Measurements from ENCODE around the gene UNC45A.
A peak's percentile ranks its signal among the peaks of the same experiment; 100 is the strongest.

Gene UNC45A

DNA sequence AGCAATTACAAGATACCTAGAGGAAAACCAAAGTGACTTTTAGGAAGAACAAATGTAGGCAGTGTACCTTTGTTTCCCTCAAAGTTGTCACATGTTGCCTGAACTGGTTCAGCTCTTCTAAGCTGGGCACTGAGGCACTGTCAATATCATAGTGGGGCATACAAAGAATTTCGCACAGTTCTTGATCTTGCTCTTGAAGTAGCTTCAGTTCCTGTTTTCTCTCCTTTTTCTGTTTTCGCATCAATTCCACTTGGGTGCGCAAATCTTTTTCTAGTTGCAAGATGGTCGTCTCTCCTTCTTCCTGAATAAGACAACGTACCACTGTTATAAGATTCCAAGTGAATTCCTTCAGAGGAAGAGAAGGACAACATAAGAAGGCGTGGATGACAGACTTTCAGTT is 46.6 kb downstream of the UNC45A start:
- TF ChIP-seq, protein P1, sequence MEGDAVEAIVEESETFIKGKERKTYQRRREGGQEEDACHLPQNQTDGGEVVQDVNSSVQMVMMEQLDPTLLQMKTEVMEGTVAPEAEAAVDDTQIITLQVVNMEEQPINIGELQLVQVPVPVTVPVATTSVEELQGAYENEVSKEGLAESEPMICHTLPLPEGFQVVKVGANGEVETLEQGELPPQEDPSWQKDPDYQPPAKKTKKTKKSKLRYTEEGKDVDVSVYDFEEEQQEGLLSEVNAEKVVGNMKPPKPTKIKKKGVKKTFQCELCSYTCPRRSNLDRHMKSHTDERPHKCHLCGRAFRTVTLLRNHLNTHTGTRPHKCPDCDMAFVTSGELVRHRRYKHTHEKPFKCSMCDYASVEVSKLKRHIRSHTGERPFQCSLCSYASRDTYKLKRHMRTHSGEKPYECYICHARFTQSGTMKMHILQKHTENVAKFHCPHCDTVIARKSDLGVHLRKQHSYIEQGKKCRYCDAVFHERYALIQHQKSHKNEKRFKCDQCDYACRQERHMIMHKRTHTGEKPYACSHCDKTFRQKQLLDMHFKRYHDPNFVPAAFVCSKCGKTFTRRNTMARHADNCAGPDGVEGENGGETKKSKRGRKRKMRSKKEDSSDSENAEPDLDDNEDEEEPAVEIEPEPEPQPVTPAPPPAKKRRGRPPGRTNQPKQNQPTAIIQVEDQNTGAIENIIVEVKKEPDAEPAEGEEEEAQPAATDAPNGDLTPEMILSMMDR (conservative IDR thresholded peaks at IDR 0.05; ENCODE audit: low read length) = no peak
- no peak for DNase-seq (ENCODE audit: low read depth)
- H3K4me3 ChIP-seq (ENCODE audit: low read length) = no peak overlapping the region

DNA sequence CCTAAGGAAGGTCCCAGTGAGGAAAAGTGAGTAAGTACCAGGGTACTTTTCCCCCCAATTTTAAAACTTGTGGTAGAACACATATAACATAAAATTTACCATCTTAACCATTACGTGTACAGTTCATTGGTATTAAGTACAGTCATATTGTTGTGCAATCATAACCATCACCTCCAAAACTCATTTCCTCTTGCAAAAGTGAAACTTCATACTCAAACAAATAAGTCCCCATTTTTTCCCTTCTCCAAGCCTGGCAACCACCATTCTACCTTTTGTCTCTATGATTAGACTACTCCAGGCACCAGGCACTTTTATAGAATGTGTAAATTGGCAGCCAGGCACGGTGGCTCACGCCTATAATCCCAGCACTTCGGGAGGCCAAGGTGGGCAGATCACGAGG is 47.0 kb downstream of the UNC45A start:
- TF ChIP-seq, protein P1 (conservative IDR thresholded peaks at IDR 0.05; ENCODE audit: low read length) = no peak
- no peak overlapping the region for H3K4me3 ChIP-seq (ENCODE audit: low read length)
- DNase-seq (ENCODE audit: low read depth) = peak; percentile 53

DNA sequence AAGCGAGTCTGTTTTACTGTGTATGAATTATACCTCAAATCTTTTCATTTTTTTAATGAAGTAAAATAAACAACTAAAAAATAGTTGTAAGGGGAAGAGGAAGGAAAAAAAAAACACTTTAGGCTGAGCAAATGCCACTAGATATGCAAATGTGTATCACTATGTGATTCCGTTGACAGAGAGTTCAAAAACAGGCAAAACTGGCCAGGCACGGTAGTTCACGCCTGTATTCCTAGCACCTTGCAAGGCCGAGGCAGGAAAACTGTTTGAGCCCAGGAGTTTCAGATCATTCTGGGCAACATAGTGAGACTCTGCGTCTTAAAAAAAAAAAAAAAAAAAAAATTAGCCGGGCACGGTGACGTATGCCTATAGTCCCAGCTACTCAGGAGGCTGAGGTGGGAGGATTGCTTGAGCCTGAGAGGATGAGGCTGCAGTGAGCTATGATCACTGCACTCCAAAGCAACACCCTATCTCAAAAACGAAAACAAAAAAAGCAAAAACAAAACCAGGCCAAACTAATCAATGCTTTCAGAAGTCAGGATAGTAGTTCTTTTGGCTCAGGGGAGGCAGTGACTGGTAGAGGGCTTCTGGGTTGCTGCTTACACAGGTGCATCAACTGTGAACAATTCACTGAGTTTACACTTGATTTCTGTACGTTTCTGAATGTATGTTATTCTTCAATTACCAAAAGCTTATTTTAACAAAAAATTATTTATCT is 51.9 kb downstream of the UNC45A start:
- no peak for DNase-seq (ENCODE audit: low read depth)
- no peak overlapping the region for H3K4me3 ChIP-seq (ENCODE audit: low read length)

DNA sequence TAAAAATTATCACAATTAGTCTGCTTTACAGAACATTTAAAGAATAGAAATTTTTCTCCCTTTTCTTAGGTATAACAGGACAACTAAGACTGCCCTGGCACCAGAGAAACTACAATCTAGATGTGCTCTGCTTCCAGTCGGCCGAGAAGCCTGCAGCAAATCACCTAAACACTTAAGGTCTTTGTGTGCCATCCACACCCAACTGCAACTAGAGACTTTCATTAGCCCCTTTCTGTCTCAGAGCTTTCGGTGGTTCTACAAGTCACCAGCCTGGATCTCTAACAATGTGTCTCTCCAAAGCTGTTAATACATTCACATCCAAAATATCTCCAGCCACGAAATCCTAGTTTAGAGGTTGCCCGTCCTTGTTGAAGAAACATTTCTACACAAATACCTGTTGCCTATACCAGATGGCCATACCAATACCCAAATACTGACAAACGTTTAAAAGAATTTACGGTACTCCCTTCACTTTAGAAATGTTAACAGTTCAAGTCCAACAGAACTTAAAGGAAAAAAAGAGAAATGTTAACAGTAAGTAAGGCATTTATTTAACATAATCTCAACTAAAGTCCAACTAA is 52.6 kb downstream of the UNC45A start:
- TF ChIP-seq, protein P1 (conservative IDR thresholded peaks at IDR 0.05; ENCODE audit: low read length) = no peak
- no peak for DNase-seq (ENCODE audit: low read depth)
- H3K4me3 ChIP-seq (ENCODE audit: low read length) = no peak overlapping the region

More for the DNA sequence above, 51.9 kb downstream of the UNC45A start:
- TF ChIP-seq, protein P1 (conservative IDR thresholded peaks at IDR 0.05; ENCODE audit: low read length) = no peak

DNA sequence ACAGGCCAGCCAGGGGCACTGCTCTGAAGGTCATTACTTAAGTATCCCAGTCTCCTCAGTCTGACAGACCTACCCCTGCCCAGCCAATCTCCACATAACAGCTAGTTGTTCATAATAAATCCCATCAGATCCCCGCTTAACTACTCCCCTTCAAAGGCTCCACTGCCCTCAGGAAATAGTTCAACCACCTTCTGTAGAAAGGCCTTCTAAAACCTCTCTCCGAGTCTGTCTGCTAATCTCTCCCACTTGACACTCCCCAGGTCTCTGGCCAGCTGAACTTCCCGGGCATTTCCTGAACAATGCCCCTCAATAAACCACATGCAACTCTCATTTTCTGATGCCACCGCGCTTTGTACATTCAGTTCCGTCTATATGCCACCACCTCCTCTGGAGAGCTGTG is 53.2 kb downstream of the UNC45A start:
- TF ChIP-seq, protein P1 (conservative IDR thresholded peaks at IDR 0.05; ENCODE audit: low read length) = no peak
- no peak overlapping the region for H3K4me3 ChIP-seq (ENCODE audit: low read length)
- DNase-seq (ENCODE audit: low read depth) = no peak

DNA sequence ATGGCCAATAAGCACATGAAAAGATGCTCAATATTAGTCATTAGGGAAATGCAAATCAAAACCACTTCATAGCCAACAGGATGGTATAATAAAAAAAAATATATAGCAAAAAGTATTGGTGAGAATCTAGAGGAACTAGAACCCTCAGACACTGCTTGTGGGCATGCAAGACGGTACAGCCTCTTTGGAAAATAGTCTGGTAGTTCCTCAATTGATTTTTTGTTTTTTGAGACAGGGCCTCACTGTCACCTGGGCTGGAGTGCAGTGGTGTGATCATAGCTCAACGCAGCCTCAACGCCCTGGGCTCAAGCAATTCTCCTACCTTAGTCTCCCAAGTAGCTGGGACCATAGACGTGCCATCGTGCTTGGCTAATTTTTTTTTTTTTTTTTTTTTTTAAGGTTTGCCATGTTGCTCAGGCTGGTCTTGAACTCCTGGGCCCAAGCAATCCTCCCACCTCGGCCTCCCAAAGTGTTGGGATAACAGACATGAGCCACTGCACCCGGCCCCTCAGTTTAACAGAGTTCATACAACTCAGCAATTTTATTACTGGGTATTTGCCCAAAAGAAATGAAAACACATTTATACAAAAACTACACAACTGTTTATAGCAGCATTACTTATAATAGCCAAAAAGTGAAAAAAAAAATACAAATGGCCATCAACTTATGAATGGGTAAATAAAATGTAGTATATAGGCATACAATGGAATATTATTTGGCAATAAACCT is 54.1 kb downstream of the UNC45A start:
- H3K4me3 ChIP-seq (ENCODE audit: low read length) = no peak overlapping the region
- TF ChIP-seq, protein P1 (conservative IDR thresholded peaks at IDR 0.05; ENCODE audit: low read length) = no peak
- DNase-seq (ENCODE audit: low read depth) = no peak
